Stimulated activated CD4-positive, alpha-beta T cell treated with anti-CD3 and anti-CD28 coated beads, Interleukin-15, amount 100 ng/mL, for 24 hours (primary cell): ENCODE data around the gene CPN1.
"Not testable (repeated sequence)": the region's sequence is repeated elsewhere in the genome, so short reads cannot be mapped to it uniquely, and the experiment has no call there.

Source experiments
- DNase-seq: peaks from one replicate; pipeline ENCODE4 v3.0.0-alpha.2; 2020

CPN1 gene

GRCh38 chr10:100020886-100021253 lies 60.8 kb downstream of the CPN1 start:
- DNase-seq = no peak

GRCh38 chr10:100020142-100020885 lies 61.4 kb downstream of the CPN1 start:
- DNase-seq = no peak

GRCh38 chr10:100019787-100020141 lies 61.9 kb downstream of the CPN1 start:
- no peak for DNase-seq

- DNase-seq = no peak
These were observed 67.5 kb downstream of the CPN1 start for GRCh38 chr10:100014071-100014762.

GRCh38 chr10:100013621-100014020 lies 68.0 kb downstream of the CPN1 start:
- DNase-seq = no peak

GRCh38 chr10:100011906-100012305 lies 69.8 kb downstream of the CPN1 start:
- DNase-seq = not testable (repeated sequence)

GRCh38 chr10:100009793-100010676 lies 71.6 kb downstream of the CPN1 start, which contains the start of gene DNMBP:
Gene DNMBP (minus strand): TSS chr10:100009947. CDS start chr10:99972124, 37,823 bp downstream.
- DNase-seq = peak; percentile 88

GRCh38 chr10:100009283-100009792 lies 72.3 kb downstream of the CPN1 start:
- DNase-seq = peak; percentile 8

GRCh38 chr10:100008708-100009282 lies 72.9 kb downstream of the CPN1 start:
- no peak for DNase-seq

- no peak for DNase-seq
These were observed 73.5 kb downstream of the CPN1 start for GRCh38 chr10:100008142-100008522.

GRCh38 chr10:100007231-100008141 lies 74.2 kb downstream of the CPN1 start:
- DNase-seq = no peak

GRCh38 chr10:100006243-100006886 lies 75.3 kb downstream of the CPN1 start:
- DNase-seq = peak; percentile 27

GRCh38 chr10:100004805-100005510 lies 76.7 kb downstream of the CPN1 start:
- DNase-seq = no peak

GRCh38 chr10:100000109-100000644 lies 81.5 kb downstream of the CPN1 start:
- DNase-seq = no peak

GRCh38 chr10:99999319-100000108 lies 82.2 kb downstream of the CPN1 start:
- DNase-seq = no peak

- DNase-seq = no peak
These were observed 82.8 kb downstream of the CPN1 start for GRCh38 chr10:99998889-99999288.

GRCh38 chr10:99996671-99997648 lies 84.7 kb downstream of the CPN1 start:
- no peak for DNase-seq

- no peak for DNase-seq
These were observed 86.0 kb downstream of the CPN1 start for GRCh38 chr10:99995713-99996112.
